ENCODE measurements around the gene REV1.
"Not testable (repeated sequence)": the region's sequence is repeated elsewhere in the genome, so short reads cannot be mapped to it uniquely, and the experiment has no call there.

REV1 gene

DNA sequence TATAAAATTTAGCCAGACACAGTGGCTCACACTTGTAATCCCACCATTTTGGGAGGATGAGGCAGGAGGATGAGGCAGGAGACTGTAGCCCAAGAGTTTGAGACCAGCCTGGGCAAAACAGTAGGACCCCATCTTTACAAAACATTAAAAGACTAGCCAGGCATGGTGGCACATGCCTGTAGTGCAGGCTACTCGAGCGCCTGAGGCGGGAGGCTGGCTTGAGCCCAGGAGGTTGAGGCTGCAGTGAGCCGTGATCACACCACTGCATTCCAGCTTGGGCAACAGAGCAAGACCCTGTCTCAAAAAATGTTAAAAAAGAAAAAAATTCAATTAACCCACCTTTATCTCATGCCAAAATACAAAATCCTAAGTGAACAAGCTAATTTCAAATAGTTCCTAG, 4.0 kb downstream of the REV1 start:
- DNase-seq = no peak

DNA sequence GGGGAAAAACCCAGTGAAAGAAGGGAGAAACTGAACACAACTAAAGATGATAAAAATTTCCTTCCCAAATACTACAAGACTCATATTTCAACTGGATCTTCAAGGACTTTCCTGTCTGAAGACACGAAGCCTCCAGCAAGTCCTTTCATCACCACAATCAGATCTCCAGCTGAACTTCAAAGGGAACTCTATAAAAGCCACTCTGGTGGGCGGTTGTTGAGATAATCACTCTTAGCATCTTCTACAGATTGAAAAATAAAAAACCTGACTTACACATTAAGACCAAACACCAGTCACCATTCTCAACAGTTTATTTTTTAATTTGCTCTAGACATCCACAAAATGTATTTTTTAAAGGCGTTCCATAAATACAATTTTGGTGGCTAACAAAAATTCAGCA, 4.4 kb downstream of the REV1 start:
- no peak for DNase-seq

DNA sequence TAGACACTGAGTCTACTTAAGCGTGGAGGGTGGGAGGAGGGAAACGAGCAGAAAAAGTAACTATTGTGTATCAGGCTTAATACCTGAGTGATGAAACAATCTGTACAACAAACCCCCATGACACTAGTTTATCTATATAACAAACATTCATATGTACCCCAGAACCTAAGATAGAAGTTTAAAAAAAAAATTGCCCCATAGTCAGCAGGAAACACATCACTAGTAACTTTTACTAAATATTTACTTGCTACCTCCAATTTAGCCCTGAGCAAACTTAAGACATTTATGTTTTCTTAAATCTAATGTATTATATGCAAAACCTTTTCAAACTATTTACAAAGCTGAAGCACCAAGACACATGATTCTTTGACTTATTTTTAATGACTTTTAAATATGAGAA, 5.6 kb downstream of the REV1 start:
- no peak for DNase-seq

DNA sequence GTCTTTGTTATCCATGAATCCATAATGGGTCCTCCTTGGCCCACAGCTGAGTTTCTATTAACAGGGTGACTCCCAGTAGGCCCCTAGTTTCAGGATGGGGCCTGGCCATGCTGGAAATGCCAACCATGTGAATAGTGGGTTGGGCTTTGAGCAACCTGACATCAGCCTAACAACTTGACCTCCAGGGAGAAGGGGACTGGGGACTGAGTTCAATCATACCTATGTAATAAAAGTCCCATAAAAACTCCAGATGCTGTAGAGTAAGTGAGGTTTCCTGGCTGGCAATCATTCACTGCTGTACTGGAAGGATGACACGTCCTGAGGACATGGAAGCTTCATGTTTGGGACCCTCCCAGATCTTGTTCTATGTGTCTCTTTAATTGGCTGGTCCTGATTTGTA, 7.9 kb downstream of the REV1 start:
- DNase-seq = no peak

DNA sequence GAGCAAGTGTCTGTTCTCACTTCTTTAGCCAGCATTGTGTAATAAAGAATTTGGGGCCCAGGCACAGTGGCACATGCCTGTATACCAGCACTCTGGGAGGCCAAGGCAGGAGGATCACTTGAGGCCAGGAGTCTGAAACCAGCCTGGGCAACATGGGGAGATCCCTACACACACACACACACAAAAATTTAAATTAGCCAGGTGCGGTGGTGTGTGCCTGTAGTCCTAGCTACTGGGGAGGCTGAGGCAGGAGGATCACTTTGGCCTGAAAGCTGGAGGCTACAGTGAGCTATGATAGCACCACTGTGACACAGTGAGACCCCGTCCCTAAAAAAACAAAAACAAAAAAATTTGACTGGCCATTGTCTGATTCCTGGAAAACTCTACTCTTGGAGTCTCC, 8.3 kb downstream of the REV1 start:
- no peak for DNase-seq

DNA sequence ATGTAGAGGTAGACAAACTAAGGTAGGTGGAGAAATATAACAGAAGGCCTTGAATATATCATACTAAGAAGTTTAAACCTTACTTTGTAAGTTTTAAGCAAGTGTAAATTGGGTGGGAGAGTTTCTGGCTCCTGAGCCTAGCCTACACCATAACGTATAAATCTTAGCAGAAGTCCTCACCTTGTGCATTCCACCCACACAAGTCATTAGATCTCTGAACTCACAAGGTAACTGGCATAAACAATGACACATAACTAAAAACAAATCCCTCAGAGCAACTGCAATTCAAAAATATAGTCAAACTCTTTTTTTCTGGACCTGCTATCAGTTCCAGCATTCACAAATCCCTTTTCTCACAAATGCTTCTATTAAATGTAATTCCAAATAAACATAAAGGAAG, 9.4 kb downstream of the REV1 start:
- no peak for DNase-seq

DNA sequence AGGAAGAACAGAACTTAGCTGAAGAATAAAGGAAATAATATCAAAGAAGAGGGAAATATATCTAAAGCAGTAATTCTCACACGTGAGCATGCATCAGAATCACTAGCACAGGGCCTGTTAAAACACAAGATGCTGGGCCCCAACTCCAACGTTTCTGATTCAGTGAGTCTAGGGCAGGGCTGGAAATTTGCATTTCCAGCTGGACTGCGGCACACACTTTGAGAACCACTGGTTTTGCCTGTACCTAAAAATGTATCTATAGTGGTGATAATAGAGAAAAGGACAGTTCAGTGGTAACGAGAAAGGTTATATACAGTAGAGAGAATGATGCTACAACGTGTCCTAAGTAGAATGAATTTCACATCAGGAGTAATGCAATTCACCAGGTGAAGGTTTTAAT, 11.2 kb downstream of the REV1 start:
- DNase-seq = no peak

DNA sequence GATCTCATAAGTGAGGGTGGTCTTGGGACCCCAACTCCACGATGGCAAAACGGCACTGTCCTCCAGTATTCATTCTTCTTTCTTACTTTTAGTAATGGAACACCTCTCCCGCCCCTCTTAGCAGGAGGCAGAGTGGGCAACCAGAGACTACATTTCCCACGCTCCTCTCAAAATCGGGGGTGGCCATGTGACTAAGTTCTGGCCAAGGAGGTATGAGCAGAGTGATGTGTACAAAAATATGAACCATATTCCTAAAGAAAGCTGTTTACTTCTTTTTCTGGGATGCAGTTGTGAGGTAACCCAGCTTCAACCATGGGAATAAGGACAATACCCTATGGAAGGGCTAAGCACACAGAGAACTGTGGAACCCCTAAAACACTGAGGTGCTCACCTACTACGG, 12.8 kb downstream of the REV1 start:
- no peak for DNase-seq

DNA sequence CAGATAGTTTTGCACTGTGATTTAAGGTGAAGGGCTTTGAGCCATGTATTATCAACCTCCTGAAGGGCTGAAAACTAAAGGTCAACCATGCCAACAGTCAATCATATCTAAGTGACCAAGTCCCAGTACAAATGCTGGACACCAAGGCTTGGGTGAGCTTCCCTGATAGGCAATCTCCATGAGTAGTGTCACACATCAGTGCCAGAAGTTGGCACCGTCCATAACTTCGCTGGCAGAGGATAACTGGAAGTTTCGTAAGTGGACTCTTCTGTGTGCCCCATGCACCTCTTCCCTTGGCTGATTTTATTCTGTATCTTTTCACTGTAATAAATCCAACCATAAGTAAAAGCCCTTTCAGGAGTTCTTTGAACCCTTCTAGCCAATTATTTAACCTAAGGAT, 13.2 kb downstream of the REV1 start:
- DNase-seq = no peak

DNA sequence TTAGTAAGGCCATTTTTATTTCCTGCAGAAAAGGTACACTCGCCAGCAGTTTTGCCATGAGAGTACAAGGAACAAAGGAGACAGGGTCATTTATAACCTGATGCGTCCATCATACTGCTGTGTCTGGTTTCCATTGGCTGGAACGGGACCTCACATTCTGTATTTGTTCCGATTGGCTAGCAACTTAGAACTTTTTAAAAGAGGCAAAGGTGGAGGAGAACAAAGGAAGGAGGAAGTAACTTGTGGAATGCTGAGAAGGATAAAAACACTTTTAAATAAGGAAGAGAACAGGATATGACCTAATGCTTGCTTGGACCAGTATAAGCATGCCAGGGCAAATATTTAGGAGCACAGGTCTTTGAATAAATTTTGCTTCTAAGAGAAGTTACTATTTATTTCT, 14.7 kb downstream of the REV1 start:
- not testable (repeated sequence) for DNase-seq

DNA sequence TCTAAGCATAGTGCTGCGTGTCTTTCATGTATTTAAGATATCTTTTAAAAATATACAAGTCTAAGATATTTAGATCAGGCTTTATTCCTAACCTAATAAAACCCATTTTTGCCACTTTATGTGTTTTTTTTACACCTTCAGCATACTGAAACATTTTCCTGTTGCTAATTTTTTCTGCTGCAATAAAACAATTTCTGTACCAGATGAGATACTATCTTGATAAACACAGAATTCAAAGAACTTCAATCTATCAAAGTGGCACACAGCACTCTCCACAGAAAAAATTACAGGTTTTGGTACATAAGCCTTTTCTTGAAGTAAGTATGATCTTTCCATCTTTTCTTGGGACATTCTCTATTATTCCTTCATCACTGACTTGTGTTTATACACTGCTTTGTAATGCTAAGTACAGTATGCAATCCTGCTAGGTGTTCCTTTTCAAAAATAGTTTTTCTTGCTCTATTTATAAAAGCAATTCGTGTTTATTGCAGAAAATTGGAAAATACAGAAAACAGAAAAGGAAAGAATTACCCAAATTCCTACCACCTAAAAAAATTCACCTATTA, 16.2 kb downstream of the REV1 start:
- no peak for DNase-seq

DNA sequence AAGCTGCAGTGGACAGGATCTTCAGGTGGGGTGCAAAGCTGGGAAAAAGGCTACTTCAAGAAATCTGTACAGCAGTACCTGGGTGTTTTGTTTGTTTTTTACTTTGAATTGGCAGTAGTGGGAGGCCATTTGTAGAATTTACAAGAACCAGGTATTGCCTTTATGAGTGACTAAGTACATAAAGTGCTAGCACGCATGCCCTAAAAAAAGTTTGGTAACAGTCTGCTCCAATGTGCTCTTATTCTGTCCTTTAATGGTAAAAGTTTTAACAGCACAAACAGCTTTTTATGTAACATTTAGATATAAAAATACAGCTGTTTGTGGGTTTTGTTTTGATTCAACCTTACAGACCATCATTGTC, 17.2 kb downstream of the REV1 start:
- DNase-seq = no peak

DNA sequence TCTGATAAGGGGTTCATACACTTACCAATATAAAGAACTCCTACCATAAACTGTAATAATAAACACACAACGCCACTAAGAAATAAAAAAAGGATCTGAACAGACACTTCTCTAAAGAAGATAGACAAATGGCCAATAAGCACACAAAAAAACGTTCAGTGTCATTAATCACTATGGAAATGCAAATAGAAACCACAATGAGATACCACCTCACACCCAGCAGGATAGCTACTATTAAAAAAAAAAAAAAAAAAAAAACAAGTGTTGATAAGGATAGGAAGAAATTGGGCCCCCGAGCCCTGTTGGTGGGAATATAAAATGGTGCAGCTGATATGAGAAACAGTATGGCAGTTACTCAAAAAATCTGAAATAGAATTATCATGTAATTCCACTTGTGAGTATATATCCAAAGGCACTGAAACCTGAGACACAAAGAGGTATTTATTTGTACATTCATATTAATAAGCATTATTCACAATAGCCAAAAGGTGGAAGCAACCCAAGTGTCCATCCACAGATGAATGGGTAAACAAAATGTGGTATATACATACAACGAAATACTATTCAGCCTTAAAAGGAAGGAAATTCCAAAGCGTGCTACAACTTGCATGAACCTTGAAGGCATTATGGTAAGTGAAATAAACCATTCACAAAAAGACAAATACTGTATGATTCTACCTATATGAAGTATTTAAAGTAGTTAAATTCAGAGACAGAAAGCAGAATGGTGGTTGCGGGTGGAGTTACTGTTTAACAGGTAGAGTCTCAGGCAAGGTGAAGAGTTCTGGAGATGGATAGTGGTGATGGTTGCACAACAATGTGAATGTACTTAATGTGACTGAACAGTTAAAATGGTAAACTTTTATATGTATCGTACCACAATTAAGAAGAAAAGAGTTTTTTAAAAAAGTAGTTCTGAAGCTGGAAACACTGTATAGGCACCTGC, 17.9 kb downstream of the REV1 start:
- peak; percentile 30 for DNase-seq

DNA sequence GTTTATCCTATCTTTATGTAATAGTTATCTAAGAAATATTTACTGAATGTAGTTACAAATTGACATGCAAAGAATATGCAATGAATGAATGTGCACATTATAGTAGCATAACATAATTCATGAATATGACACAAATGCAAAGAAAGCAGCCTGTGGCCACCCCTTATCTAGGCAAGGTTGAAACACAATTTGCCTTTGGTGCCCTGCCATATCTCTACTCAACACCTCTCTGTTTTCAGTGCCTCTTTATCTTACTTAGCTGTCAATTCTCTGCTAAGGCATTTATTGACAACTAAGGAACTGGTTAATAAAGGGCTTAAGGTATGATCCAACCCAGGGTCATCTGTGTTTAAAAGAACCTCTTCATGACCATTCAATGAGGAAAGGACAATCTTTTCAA, 18.9 kb downstream of the REV1 start:
- DNase-seq = no peak

DNA sequence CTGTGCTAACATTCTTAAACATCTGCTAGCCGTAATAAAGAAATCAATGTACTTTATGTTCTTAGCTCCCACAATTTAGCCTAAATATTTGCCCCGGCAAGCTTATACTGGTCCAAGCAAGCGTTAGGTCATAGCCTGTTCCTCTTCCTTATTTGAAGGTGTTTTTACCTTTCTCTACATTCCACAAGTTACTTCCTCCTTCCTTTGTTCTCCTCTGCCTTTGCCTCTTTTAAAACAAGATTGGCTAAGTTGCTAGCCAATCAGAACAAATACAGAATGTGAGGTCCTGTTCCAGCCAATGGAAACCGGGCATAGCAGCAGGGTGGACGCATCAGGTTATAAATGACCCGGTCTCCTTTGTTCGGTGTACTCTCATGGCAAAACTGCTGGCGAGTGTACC, 19.4 kb downstream of the REV1 start:
- not testable (repeated sequence) for DNase-seq

DNA sequence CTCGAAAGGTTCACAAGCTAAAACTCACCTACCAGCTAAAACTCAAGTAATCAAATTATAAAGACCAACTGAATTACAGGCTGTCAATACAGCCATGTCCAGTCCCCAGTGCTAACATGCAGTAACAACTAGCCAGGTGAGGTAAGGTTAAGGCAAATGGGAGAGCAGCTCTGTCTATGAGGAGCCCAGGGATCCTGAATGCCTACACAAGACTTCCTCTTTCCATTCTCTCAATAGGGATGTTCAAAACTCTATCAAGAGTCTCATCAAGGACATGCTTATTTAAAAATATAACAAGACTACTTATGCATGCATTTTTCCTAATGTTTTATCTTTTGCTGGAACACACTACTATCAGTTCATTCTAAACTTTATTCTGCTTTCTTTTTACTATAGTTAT, 20.4 kb downstream of the REV1 start:
- DNase-seq = no peak

DNA sequence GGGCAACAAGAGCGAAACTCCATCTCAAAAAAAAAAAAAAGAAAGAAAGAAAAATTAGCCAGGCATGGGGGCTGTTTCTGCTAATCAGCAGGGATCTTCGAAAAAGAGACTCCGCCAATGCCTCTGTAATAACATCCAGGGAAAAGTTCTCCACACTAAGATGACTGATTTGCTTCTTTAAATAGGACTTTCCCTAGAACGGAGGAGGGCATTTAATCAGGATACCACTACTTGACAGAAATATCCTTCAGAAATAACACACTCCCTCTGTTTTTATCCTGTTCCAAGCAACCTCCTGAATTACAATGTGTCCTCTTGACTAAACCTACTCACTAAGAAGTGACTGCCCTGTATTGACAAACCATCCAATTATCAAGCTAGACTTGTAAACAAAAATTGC, 21.7 kb downstream of the REV1 start:
- no peak for DNase-seq

DNA sequence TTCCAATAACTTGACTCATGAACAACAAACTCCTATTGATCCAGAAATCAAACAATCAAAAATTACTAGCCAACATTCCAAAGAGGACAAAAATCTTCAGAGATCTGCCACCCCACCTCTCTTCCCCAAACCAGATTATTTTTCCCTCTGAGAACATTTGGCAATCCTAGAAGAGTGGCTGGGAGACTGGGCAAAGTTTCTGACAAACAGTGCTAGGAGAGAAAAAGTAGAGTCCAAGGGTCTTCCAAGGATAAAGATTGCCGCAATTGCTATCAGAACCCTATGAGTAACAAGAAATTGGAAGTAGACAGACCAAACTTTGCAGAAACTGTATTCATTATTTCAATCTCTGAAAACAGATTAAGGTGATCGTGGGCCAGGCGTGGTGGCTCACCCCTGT, 22.4 kb downstream of the REV1 start:
- DNase-seq = no peak

DNA sequence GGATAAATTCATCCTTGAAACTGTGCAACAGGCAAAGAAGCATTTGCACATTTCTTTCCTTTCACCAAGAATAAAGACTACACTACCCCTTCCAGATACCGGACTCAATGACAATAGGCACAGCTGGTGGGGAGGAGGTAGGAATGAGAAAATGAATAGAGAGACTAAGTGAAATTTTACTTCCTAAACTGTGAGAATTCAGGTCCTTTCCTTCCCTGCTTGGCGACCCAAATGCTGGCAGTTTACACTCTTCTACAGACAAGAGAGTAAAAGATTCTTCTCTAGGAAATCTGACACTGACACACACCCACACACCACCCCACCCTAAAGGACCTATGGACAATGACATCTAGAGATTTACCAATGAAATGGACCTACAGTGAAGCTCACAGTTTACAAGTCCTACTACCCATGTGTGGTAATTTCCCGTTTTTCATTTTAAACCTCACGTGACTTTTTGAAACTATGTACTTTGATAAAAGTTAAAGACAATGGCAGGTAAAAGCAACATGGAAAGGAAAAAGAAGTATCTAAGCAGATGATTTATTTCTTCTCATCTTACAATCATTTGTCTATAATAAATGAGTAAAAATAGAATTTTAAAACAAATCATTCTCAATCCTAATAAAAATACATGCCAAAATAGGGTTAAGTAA, 27.9 kb downstream of the REV1 start:
- no peak for DNase-seq

DNA sequence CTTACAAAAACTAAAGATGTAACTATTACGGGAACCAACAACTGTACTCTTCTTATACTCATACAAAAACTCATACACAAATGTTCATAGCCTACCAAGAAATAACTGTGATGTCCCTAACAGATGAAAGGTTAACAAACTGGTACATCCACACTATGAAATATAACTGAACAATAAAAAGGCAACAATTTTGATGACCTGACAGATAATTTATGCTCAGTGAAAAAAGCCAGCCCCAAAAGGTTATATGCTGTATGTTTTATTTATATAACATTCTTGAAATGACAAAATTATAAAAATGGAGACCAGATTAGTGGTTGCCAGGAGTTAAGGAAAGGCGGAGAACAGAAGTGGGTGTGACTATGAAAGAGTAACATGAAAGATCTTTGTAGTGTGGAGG, 31.3 kb downstream of the REV1 start:
- DNase-seq = no peak

DNA sequence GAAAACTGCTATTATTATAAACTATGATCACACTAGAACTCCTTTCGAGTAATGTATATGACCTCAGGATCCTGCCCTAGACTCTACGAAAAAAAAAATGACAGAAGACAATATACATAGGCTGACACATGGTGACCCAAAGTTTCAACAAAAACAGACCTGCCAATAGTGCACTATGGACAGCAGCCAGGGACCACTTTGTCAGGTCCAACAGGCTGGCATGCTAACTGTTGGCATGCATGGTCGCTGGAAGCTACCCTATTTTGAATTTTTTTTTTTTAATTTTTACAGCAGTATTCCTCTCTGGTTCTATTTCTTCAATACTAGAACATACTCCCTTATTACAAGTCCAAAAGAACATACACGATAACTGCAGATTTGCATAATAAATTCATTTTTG, 38.1 kb downstream of the REV1 start:
- DNase-seq = no peak

DNA sequence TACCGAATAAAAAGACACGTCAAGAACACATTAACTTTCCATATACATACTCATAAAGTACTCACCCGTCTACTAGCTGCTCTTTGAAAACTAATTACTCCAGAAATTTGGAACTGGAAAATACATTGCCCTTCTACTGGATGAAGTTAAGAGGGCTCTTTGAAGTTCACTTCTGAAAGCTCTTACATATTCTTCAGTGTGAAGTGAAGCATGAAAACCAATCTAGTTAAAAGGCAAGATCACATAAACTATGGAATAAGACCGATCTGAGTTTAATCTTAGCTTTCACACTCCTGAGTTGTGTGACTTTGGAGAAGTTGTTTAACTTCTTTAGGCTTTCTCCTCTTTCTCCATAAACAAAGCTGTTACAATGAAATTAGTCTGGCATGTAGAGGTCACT, 38.5 kb downstream of the REV1 start:
- no peak for DNase-seq

DNA sequence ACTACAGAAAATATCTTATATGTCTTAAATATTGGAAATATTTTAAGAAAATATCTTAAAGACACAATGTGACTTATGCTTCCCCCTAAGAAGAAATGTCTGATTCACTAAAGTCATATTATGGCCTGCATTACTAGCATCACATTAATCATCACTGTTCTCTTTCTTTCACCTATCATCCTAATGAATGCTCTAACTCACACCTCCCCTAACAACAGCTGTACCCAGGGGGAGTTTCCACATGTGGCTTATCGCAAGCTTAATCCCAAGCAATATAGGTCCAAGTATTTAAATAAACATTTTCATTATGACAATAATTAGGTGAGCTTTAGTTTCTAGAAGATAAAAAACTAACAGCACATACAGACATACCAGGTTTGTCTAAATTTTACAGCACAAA, 39.6 kb downstream of the REV1 start:
- no peak for DNase-seq

DNA sequence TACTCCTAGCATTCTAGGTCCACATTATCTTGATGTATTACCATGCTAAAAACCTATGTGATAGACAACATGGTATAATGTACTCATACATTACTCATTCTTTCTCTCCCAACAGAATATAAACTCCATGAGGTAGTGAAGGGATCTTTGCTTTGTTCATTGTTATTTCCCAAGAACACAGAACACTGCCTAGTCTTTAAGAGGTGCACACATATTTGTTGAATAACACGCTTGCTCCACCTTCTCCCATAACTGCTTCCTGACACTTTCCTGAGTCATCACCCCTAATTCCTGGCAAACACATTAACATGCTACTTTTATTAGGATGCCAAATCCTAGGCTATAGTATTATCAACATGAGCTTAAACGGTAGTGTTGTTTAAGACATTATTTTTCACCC, 41.3 kb downstream of the REV1 start:
- DNase-seq = no peak
